SKM-1 treated with dmso at 0.1 percent for 144 hours (cell line): ENCODE results near the gene ZSWIM1.
"Not testable (repeated sequence)": the region's sequence is repeated elsewhere in the genome, so short reads cannot be mapped to it uniquely, and the experiment has no call there.

Experiments used
- DNase-seq: peaks from one replicate; lab custom pipeline; 2025; ENCODE audit not compliant: unreplicated experiment; lab: John Stamatoyannopoulos, UW

ZSWIM1 gene

GRCh38 chr20:45853484-45853883 lies 27.5 kb upstream of the ZSWIM1 start:
- no peak for DNase-seq

DNA sequence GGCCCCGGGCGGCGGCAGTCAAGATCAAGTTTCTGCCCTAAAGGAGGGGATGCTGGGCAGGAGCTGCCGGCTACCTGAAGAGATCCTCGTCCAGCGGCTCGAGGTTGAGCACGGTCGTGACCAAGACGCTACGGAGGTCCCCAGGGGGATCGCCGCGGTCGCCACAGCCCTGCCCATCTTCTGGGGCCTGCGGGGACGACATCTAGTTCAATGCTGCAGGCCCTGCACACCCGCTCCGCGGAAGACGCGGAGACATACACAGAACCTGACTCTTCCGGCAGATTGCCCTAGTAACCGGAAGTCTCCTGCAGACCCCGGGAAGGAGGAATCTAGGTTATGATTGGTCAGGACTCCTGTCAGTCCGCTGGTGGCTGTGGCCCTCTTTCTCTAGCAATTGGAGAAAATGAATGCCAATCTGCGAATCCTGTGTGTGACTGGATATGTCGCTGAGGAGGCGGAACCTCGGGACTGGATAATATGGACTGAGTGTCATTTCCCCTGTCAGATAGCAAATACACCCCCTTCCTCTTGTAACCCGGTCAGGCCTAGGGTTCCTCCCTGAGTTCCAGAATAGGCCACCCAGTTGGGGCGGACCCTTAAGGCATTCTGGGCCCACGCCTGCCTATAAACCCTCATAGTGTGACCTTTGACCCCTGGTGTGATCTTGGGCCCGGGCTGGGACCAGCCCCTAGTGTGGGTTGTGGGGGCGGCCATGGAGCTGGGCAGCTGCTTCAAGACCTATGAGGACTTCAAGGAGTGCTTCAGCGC lies 23.7 kb upstream of the ZSWIM1 start, which contains the start of the genes ACOT8 and ZSWIM3:
Gene ACOT8, minus strand, starts transcription at position 279 of the 768 bp plus-strand sequence. Its CDS starts 77 bp downstream, at position 202.
Gene ZSWIM3, plus strand, starts transcription at position 501 of the 768 bp plus-strand sequence. Its CDS starts 212 bp downstream, at position 713.
- peak; percentile 98 for DNase-seq

DNA sequence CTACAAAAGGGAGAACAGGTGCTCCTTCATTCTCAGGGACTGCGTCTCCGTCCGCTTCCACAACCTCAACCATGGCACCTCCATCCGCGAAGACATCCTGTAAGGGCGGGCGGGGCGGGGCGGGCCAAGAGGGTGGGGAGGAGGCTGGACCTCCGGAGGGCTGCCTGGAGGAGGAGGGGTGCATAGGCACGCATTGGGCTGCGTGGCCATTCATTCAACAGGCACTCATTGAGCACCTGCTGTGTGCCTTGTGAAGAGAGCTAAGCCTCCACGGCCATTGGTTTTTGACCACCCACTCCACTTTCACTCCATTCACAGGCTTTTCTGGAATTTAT lies 23.2 kb upstream of the ZSWIM1 start:
- DNase-seq: no peak

- no peak for DNase-seq
These were observed 21.1 kb upstream of the ZSWIM1 start for GRCh38 chr20:45859916-45860315.

DNA sequence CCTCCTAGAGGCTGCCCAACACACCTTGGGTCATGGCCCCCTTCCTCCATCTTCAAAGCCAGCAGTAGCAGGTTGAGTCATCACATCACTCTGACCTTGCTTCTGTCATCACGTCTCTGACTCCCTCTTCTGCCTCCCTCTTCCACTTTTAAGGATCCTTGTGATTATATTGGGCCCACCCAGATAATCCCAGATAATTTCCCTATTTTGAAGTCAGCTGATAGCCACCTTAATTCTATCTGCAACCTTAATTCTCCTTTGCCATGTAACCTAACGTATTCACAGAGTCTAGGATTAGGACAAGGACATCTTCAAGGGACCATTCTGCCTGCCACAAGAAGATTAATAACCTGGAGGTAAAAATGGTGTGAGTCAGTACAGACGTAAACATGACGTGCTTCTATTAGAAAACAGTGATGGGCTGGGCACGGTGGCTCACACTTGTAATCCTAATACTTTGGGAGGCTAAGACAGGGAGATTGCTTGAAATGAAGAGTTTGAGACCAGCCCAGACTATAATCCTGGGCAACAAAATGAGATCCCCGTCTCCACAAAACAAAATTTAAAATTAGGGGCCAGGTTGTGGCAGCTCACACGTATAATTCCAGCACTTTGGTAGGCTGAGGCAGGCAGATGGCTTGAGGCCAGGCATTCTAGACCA lies 20.3 kb upstream of the ZSWIM1 start:
- no peak for DNase-seq

GRCh38 chr20:45861221-45862075 lies 19.6 kb upstream of the ZSWIM1 start:
- no peak for DNase-seq

- no peak for DNase-seq
These were observed 17.2 kb upstream of the ZSWIM1 start for GRCh38 chr20:45863543-45864470.

DNA sequence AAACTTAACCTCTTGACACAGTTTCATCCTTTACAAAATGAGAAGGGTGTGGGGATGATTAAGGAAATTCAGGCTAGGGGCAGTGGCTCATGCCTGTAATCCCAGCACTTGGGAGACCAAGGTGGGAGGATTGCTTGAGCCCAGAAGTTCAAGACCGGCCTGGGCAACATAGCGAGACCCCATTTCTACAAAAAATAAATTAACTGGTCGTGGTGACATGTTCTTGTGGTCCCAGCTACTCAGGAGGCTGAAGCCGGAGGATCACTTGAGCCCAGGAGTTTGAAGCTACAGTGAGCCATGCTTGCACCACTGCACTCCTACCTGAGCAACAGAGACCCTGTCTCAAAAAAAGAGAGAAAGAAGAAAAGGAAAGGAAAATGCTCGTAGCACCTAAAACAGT lies 14.6 kb upstream of the ZSWIM1 start:
- DNase-seq: no peak

DNA sequence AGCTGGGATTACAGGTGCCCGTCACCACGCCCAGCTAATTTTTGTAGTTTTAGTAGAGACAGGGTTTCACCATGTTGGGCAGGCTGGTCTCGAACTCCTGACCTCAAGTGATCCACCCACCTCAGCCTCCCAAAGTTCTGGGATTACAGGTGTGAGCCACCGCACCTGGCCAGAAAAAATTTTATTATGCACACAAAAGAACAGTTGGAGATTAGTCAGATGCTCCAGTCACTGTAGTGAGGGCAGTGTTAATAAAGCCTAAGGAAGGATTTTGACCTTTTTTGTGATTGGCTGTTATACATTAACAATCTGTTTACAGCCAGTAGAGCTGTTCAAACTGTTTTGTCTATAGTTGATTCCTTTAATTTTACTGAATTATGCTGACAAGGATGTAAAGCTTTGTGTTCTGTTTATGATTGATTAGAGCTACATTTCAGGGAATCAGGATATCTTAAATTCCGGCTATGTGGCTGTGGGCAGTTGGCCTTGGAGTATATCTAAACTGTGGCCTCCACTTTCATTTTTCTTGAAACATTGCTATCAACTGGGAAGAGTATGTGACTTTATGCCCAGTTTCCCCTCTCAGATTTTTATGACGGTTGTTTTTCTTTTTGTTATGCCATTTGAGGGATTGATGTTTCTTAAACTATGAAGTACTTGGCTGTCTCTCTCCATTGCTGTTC lies 13.8 kb upstream of the ZSWIM1 start:
- DNase-seq: no peak

DNA sequence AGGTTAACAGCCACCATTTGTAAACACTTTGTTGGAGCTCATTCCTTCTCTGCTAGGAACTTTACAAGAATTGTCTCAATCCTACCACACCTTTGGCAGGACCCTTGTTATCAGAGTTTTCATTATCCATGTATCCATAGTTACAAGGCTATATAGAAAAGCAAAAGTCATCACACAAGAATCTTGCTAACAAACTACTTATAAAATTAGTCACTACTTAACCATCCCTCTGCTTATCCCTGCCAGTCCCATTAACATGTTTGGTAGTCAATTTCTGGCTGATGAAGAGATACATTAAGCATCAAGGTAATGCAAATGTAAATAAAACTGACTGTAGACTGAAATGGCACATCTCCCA lies 13.2 kb upstream of the ZSWIM1 start:
- DNase-seq: no peak

DNA sequence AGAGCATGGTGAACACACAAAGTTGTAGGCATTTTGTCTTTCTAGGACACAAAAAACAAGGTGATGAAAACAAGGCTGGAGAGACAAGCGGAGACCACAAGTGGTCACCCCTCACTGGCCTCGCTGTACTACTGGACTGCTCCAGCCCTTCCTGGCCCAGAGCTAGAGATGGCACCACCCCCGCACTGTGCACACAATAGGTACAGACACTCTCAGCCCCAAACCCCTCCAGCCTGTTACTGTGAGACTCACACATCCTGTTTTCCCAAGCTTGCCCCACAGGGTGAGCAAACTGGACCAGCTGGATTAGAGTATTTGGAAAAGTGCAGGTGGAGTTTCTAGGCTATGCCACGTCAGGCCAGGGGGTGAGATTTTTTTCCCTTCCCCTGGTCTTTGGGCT lies 8.4 kb upstream of the ZSWIM1 start:
- no peak for DNase-seq

DNA sequence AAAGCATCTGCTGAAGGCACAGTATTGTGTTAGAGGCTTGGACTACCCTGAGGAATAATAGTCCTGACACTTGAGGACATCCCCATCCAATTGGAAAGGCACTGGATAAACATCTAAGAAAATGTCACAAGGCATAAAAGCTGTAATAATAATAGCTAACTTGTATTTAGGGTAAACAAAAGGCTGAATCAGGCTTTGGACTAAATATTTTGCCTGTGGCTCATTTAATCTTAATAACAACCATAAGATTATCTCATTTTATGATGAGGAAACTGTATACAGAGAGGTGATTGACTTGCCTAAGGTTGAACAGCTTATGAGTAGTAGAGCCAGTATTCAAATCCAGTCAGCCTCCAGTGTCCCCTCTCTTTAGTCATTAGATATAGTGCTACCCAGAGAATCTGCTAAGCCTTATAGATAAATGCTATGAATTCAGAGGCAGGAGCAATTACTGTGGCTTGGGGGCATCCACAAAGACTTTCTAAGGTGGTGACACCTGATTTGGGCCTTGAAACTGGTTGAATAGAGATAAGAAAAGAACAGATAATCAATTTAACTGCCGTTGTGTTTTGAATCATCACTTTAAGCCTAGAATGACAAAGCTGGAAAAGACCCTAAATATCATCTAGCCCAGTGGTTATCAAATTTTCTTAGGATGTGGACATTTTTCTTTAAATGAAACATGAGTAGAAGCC lies 7.5 kb upstream of the ZSWIM1 start:
- no peak for DNase-seq

DNA sequence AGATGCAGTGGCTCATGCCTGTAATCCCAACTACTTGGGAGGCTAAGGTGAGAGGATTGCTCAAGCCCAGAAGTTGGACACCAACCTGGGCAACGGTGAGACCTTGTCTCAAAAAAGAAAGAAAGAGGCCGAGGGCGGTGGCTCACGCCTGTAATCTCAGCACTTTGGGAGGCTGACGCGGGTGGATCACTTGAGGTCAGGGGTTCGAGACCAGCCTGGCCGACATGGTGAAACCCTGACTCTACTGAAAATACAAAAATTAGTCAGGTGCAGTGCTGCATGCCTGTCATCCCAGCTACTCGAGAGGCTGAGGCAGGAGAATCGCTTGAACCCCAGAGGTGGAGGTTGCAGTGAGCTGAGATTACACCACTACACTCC lies 6.9 kb upstream of the ZSWIM1 start:
- not testable (repeated sequence) for DNase-seq

- DNase-seq: no peak
These were observed 6.5 kb upstream of the ZSWIM1 start for GRCh38 chr20:45874576-45874975.

- DNase-seq: no peak
These were observed 2.8 kb upstream of the ZSWIM1 start for GRCh38 chr20:45878076-45878761.

- no peak for DNase-seq
These were observed 1.6 kb downstream of the ZSWIM1 start for GRCh38 chr20:45882469-45883099.

DNA sequence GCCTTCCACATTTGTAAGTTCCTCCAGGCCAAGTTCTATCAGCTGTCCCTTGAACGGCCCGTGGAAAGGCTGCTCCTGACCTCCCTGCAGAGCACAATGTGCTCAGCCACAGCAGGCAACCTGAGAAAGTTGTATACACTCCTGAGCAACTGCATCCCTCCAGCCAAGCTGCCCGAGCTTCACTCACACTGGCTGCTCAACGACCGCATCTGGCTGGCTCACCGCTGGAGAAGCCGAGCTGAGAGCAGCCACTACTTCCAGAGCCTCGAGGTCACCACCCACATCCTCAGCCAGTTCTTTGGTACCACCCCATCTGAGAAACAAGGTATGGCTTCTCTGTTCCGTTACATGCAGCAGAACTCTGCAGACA lies 2.1 kb downstream of the ZSWIM1 start:
- no peak for DNase-seq

DNA sequence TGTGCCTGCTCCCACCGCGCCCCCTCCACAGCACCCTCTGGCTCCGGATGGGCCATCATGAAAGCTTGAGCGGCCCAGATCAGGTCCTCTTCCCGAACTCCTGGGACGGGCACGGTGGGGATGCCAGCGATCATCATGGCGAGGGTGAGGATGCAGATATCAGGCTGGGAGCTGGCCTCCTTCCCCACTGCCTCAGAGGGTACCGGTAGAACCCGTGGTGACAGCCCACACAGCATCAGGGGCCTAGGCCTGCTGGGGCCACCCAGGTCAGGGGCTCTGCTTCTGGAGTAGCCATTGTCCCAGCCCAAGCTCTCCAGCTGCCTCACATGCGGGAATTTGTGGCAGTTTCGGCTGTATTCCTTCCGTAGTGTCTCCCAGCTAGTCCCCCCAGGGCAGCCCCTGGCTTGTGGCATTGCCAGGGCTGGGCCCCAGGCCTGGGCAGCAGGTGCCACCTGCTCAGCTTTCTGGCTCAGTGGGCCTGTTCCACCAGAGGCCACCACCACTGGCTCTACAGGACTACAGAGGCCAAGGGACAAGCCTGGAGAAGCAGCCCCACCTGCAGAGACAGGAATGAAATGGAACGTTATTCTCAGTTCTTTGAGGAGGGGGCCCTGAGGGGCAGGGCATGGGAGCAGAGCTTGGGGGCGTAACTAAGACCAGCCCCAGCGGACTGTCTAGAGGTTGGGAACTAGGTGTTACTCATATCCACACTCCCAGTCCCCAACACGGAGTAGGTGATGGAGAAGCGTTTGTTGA lies 5.7 kb downstream of the ZSWIM1 start:
- DNase-seq: no peak
